Gastroesophageal sphincter (tissue), 4 donors: ENCODE measurements around the gene MRPS26. TPM values are rescaled to one million over a fixed set of nuclear protein-coding genes. Genes with fewer than 3 reads are reported as not detected.
A peak's percentile ranks its signal among the peaks of the same experiment; 100 is the strongest.

Experiments
- ATAC-seq: fragments of 150-250 bp; one replicate; pipeline ENCODE4 v1.9.1; 2016; ENCODE audit warnings: mild to moderate bottlenecking, moderate library complexity
- H3K27ac ChIP-seq, 4 donors: fragments of 200-600 bp; sonication (generic) in 3 of 4; 1 replicate in 3 of 4; 2 replicates in 1 of 4; pipeline ENCODE4 v1.5.1; 2016 to 2019
- H3K27me3 ChIP-seq: fragments of 200-600 bp; sonication (generic); one replicate; pipeline ENCODE4 v1.5.1; 2019
- H3K36me3 ChIP-seq, 2 donors: fragments of 200-600 bp; sonication (generic); one replicate each; pipeline ENCODE4 v1.5.1; 2019; ENCODE audit warnings: control low read depth in 1 of 2
- H3K4me1 ChIP-seq, 3 donors: fragments of 200-600 bp; sonication (generic); 1 replicate in 2 of 3; 2 replicates in 1 of 3; pipeline ENCODE4 v1.5.1; 2016 to 2019; ENCODE audit warnings: control low read depth in 2 of 3
- H3K4me3 ChIP-seq, 2 donors: fragments of 200-600 bp; sonication (generic); one replicate each; pipeline ENCODE4 v1.5.1; 2019; ENCODE audit warnings: mild to moderate bottlenecking in 1 of 2, moderate library complexity in 1 of 2
- H3K9me3 ChIP-seq, 3 donors: fragments of 200-600 bp; sonication (generic); one replicate each; pipeline ENCODE4 v1.5.1; 2017 to 2019; ENCODE audit warnings: control low read depth in 2 of 3
- CTCF ChIP-seq, 4 experiments: fragments of 200-600 bp in 2 of 4; fragments of 450-650 bp in 2 of 4; sonication (generic) in 1 of 4; IDR thresholded peaks; one replicate each; pipeline ENCODE4 v1.5.1; 2017 to 2019; ENCODE audit warnings: antibody characterized with exemption in 4 of 4, mild to moderate bottlenecking in 2 of 4, moderate library complexity in 2 of 4
- EP300 ChIP-seq: sonication (generic); formaldehyde crosslinking; IDR thresholded peaks from one replicate; pipeline ENCODE4 v1.6.1; 2017; ENCODE audit warnings: antibody characterized with exemption, mild to moderate bottlenecking
- POLR2A ChIP-seq, 2 donors: fragments of 450-650 bp; IDR thresholded peaks; one replicate each; pipeline ENCODE4 v1.6.1; 2017; ENCODE audit warnings: antibody characterized with exemption in 2 of 2, mild to moderate bottlenecking in 2 of 2, moderate library complexity in 1 of 2
- POLR2AphosphoS5 ChIP-seq: sonication (generic); formaldehyde crosslinking; IDR thresholded peaks from one replicate; pipeline ENCODE4 v1.6.1; 2017; ENCODE audit warnings: antibody characterized with exemption
- WGBS, 2 donors: methylation state at CpG; one replicate each; pipeline ENCODE4 v1.1.5; 2018; ENCODE audit warnings: low coverage in 1 of 2; 5-methylcytosine and 5-hydroxymethylcytosine counted together
- total RNA-seq, 4 donors: library from RNA; depleted of rRNA; stranded (reverse); fragments of >200 nt; gene quantifications; one replicate each; pipeline ENCODE4 v1.1.0, GENCODE V29; 2016

The MRPS26 gene
- total RNA-seq, 4 donors from 2014 or later: 67.3 to 80.8 (median 72.7) TPM

DNA sequence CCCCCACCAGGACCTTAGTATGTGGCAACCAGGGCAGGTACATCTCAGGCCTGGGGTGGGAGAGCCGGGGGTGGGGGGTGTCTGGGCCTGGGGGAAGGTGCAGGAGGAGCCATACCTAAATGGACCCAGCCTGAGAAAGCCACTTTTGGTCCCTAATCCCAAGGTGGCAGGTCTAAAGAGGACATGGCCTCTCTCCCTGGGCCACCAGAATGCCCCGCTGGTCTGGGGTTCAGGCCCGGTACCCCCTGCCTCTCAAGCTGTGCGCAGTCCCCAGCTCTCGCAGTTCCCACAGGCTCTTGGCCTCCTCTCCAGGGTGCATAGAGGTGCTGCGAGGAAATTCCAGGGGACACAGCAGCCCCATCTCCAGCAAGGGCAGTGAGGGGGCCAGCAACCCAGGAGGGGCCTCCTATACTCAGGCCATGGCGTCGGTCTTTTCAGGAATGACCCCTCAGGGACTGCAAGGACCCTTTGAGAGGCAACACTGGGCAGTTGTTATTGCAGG lies 39.8 kb downstream of the MRPS26 start:
- no peak overlapping the region for H3K4me3 ChIP-seq
- no peaks in the 10 kb centered on the region for H3K9me3 ChIP-seq
- ATAC-seq: no peak
- no peaks in the 10 kb centered on the region for H3K36me3 ChIP-seq
- TF ChIP-seq POLR2A (IDR thresholded peaks at IDR 0.05) (no peak), POLR2AphosphoS5 (no peak), EP300 (no peak), CTCF (IDR thresholded peaks at IDR 0.05) (no peak)
- no CpG with 5 or more reads among the region's 8 CpGs for WGBS, 2 donors
- H3K27ac ChIP-seq: no peak overlapping the region
- H3K27me3 ChIP-seq: peaks cover 66% of the 10 kb centered on the region
- H3K4me1 ChIP-seq: peaks cover 0 to 28% (median 8%) of the 10 kb centered on the region in 3 donors

DNA sequence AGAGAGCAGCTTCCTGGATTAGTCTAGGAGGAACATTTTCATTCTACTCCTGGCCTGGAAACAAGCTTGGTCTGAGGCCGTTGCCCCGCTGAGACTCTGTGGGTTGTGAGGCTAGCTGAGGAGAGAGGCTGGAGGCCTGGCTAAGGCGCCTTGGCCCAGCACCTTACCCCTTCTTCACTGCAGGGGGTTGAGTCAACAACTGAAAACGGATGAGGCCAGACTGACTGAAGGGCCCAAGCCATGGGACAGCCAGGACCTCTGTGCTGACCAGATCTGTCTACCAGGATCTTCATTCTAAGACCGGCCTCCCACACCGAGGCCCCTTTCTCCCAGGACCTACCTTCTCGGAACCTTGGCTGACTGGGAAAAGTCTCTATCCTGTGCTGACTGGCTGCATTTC lies 42.2 kb downstream of the MRPS26 start:
- 86% methylated on average over 4 of the region's 7 CpGs for WGBS, 2 donors
- H3K4me3 ChIP-seq: no peak overlapping the region
- H3K27ac ChIP-seq: no peak overlapping the region
- no peaks in the 10 kb centered on the region for H3K9me3 ChIP-seq
- no peaks in the 10 kb centered on the region for H3K36me3 ChIP-seq
- ATAC-seq: no peak
- peaks cover 0 to 11% (median 2%) of the 10 kb centered on the region in 3 donors for H3K4me1 ChIP-seq
- TF ChIP-seq CTCF (IDR thresholded peaks at IDR 0.05) (no peak), EP300 (no peak), POLR2A (IDR thresholded peaks at IDR 0.05) (no peak), POLR2AphosphoS5 (no peak)
- H3K27me3 ChIP-seq: peaks cover 65% of the 10 kb centered on the region

DNA sequence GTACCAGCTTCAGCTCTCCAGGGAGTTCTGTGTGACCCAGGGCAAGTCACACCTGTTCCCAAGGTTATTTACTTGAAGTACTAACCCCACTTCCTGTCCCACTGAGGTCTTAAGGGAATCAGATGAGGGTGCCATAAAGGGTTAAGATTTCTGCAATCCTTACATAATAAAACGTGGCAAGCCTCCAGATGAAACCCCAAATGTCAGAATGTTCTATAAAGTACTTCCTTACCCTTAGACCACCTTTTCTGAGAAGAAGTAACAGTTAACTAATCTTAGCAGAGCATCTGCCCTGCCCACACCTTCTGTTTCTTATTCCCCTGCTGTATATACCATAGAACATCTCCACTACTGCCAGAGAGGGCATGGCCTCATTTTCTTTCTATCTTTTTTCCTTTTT lies 44.7 kb downstream of the MRPS26 start:
- 0 to 14% methylated on average over 1 of the region's 1 CpG for WGBS, 2 donors
- peaks cover 0 to 8% (median 0%) of the 10 kb centered on the region in 3 donors for H3K4me1 ChIP-seq
- H3K27me3 ChIP-seq: peaks cover 56% of the 10 kb centered on the region
- TF ChIP-seq POLR2A (IDR thresholded peaks at IDR 0.05) (no peak), POLR2AphosphoS5 (no peak), CTCF (IDR thresholded peaks at IDR 0.05) (no peak), EP300 (no peak)
- no peak overlapping the region for H3K27ac ChIP-seq
- H3K4me3 ChIP-seq: no peak overlapping the region
- no peaks in the 10 kb centered on the region for H3K36me3 ChIP-seq
- no peaks in the 10 kb centered on the region for H3K9me3 ChIP-seq
- ATAC-seq: no peak

DNA sequence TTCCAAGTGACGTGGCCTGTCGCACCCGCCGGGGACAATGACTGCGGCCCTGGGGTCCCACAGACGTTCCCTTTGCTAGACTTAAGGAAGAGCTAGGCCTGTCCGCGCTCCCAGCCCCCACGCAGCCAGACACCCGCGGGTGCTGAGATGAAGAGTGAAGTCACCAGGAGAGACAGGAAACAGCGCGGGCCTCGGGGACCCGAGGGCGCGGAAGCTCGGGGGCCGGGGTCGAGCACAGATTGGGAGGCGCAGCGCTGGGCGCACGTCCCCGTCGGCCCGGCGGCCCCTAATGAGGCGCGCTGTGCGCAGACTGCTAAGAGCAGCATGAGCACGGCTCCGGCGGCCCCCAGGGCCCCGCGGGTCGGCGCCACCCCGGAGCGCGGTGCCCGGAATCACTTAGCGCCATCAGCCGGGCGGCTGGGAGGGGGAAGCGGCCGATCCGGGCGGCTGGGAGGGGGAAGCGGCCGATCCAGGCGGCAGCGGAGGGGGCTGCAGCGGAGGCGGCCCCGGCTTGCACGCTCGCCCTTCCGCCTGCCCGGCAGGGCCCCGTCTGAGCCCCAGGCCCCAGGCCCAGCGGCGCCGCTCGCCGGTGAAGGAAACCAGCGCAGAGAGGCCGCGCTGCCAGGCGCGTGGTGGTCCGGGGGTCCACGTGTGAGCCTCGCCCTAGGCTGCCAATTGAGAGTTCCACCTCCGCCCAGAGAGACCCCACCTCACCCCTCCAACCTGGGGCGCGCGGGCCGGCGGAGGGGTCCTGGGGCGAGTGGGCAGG lies 46.9 kb downstream of the MRPS26 start:
- TF ChIP-seq EP300 (no peak), POLR2AphosphoS5 (no peak), CTCF (IDR thresholded peaks at IDR 0.05) (no peak), POLR2A (IDR thresholded peaks at IDR 0.05) (no peak)
- Histone ChIP-seq H3K4me3 (peak overlapping the region in 1 of 2 donors; percentile 36), H3K36me3 (no peaks in the 10 kb centered on the region), H3K27ac (no peak overlapping the region), H3K27me3 (peaks cover 54% of the 10 kb centered on the region), H3K4me1 (peaks cover 0 to 8% (median 0%) of the 10 kb centered on the region in 3 donors), H3K9me3 (no peaks in the 10 kb centered on the region)
- WGBS, 2 donors: 27% methylated on average over 8 of the region's 81 CpGs; no CpG with 5 or more reads in 1 of the 2 donors
- ATAC-seq: no peak
